Aorta (tissue), 5 donors: ENCODE data around the gene SPART. TPM values are rescaled to one million over a fixed set of nuclear protein-coding genes. Genes with fewer than 3 reads are reported as not detected.

Experiments
- ATAC-seq: fragments of 200-7000 bp; cut with Tn5 transposase; one replicate; pipeline ENCODE4 v1.9.1; 2022; ENCODE audit warnings: moderate library complexity; ENCODE audit not compliant: low FRiP score
- DNase-seq, 2 donors: peaks; one replicate each; pipeline ENCODE4 v3.0.0-alpha.2; 2020
- H3K27ac ChIP-seq, 2 donors: one replicate each; pipeline ENCODE4 v1.5.1; 2013; ENCODE audit warnings: low read length in 2 of 2, mild to moderate bottlenecking in 2 of 2, moderate library complexity in 2 of 2, control low read depth in 1 of 2, inconsistent platforms in 1 of 2, low read depth in 1 of 2
- H3K27me3 ChIP-seq, 2 donors: one replicate each; pipeline ENCODE4 v1.6.1; 2013; ENCODE audit warnings: control low read depth in 1 of 2, low read length in 1 of 2, mild to moderate bottlenecking in 1 of 2, moderate library complexity in 1 of 2; ENCODE audit not compliant: insufficient read depth in 2 of 2, control insufficient read depth in 1 of 2
- H3K36me3 ChIP-seq, 2 donors: one replicate each; pipeline ENCODE4 v1.6.1; 2013; ENCODE audit warnings: control low read depth in 1 of 2, low read length in 1 of 2, mild to moderate bottlenecking in 1 of 2; ENCODE audit not compliant: insufficient read depth in 2 of 2, control insufficient read depth in 1 of 2
- H3K4me1 ChIP-seq, 2 donors: one replicate each; pipeline ENCODE4 v1.6.1; 2013; ENCODE audit warnings: low read length in 2 of 2, control low read depth in 1 of 2, mild to moderate bottlenecking in 1 of 2, moderate library complexity in 1 of 2; ENCODE audit not compliant: insufficient read depth in 2 of 2, control insufficient read depth in 1 of 2
- H3K4me3 ChIP-seq, 2 donors: one replicate each; pipeline ENCODE4 v1.5.1; 2013; ENCODE audit warnings: low read length in 2 of 2, control low read depth in 1 of 2, mild to moderate bottlenecking in 1 of 2
- H3K9me3 ChIP-seq: one replicate; pipeline ENCODE4 v1.6.1; 2013; ENCODE audit warnings: mild to moderate bottlenecking, low read length; ENCODE audit not compliant: control insufficient read depth
- WGBS, 2 donors: extraction: QIAGEN DNeasy Blood & Tissue Kit; methylation state at CpG; one replicate each; pipeline ENCODE4 v1.1.7; 2013; 5-methylcytosine and 5-hydroxymethylcytosine counted together
- intact Hi-C, 2 donors: fragments of 100-400 bp; cut with DNase I; formaldehyde crosslinking; loops; one replicate each; pipeline versions ENCODE4 v1.14.2 to v1.15.0; 2022
- long read RNA-seq, 2 donors: library from polyadenylated mRNA; unstranded; transcript quantifications; one replicate each; pipeline ENCODE4 v2.0.0, GENCODE V29; 2020 to 2021
- polyA plus RNA-seq, 2 donors: library from polyadenylated mRNA; stranded (reverse); fragments of 200-250 nt; gene quantifications; one replicate each; pipeline ENCODE4 v1.2.3, GENCODE V29; 2013
- total RNA-seq, 2 donors: library from RNA; stranded (reverse); fragmentation: NEBNext Ultra II Directional; extraction: Animal tissue kit (Norgen Biotek cat#: 25700); gene quantifications; one replicate each; pipeline ENCODE4 v1.2.1, GENCODE V29; 2021
- donor health status: healthy with polysubstance abuse.
- donor health status: Bipolar disorder and iron deficiency.
- donor health status: DM: no; HTN: no; CAD: no.
- donor health status: DM: no; HTN: no; CAD: no.
- donor health status: DM: yes; HTN: yes; CAD: no.

SPART gene, protein sequence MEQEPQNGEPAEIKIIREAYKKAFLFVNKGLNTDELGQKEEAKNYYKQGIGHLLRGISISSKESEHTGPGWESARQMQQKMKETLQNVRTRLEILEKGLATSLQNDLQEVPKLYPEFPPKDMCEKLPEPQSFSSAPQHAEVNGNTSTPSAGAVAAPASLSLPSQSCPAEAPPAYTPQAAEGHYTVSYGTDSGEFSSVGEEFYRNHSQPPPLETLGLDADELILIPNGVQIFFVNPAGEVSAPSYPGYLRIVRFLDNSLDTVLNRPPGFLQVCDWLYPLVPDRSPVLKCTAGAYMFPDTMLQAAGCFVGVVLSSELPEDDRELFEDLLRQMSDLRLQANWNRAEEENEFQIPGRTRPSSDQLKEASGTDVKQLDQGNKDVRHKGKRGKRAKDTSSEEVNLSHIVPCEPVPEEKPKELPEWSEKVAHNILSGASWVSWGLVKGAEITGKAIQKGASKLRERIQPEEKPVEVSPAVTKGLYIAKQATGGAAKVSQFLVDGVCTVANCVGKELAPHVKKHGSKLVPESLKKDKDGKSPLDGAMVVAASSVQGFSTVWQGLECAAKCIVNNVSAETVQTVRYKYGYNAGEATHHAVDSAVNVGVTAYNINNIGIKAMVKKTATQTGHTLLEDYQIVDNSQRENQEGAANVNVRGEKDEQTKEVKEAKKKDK
- total RNA-seq (10 to 100 TPM; 73.5 to 74.7 TPM), polyA plus RNA-seq (10 to 100 TPM; 46.6 to 49.8 TPM)
- long read RNA-seq, donor 1, full-length matches to known transcripts, result 121 of 194 reads
- long read RNA-seq, donor 1, partial matches to known transcripts, result 21 of 194 reads
- long read RNA-seq, donor 1, other reads (novel, unspliced or antisense), result 52 of 194 reads
- long read RNA-seq, donor 2, full-length matches to known transcripts, result 47 of 66 reads
- long read RNA-seq, donor 2, partial matches to known transcripts, result 5 of 66 reads
- long read RNA-seq, donor 2, other reads (novel, unspliced or antisense), result 14 of 66 reads

DNA sequence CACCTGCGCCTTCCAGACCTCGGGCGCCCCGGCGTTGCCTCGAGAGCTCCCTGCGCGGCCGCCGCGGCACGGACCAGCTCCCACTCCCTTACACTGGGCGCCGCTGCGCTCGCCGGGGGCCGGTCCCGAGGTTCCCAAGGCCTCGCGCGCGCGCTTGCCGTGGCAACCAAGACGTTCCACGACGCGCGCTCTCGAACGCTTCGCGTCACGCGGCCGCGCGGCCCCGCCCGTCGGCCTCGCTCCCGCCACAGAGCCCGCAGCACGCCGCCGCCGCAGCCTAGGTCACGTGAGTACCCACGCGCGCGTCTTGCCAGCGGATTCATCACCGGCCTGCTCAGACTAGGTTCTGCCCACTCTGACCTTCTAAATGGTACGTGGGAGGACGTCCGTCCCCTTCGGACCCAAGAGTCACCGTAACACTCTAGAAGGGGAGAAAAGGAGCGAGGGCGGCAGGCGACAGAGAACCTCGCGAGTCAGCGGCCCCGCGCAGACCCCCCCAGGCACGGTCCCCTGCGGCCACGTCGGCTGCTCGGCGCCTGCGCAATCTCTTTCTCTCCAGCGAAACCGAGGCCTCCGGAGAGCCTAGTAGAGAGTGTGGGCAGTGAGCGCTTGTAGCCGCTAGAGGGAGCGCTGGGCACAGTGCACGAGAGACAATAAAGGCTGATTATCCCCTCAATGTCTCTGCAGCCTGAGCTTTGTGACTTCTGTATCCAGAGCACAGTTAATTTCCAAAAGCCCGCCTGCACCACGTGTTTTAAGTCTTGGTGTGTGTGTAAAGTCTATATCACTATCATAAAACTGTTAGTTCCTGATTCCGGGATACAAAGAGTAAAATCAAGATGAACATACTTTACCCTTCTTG, at the start of gene SPART:
SPART (minus strand) TSS at position 173 of the 862 bp plus-strand sequence. CDS start 10,564 bp downstream, outside the sequence.
- ATAC-seq (peak; percentile 95), DNase-seq (peak; percentile 94 to 96)
- no peaks in the 10 kb centered on the region for H3K9me3 ChIP-seq
- peak within 1 kb of the TSS; percentile 53 to 66 for H3K4me3 ChIP-seq
- no peaks in the 10 kb centered on the region for H3K36me3 ChIP-seq
- 0% methylated on average over 72 to 86 of the region's 86 CpGs for WGBS, 2 donors
- peak within 1 kb of the TSS; percentile 78 to 91 for H3K27ac ChIP-seq
- H3K27me3 ChIP-seq, result no peaks in the 10 kb centered on the region
- intact Hi-C loops, result loop anchor here in 1 of 2 donors (5.0 kb wide), 1 partner anchor 369 kb away; no protein-coding TSS in a partner anchor
- H3K4me1 ChIP-seq, result no peaks in the 10 kb centered on the region

DNA sequence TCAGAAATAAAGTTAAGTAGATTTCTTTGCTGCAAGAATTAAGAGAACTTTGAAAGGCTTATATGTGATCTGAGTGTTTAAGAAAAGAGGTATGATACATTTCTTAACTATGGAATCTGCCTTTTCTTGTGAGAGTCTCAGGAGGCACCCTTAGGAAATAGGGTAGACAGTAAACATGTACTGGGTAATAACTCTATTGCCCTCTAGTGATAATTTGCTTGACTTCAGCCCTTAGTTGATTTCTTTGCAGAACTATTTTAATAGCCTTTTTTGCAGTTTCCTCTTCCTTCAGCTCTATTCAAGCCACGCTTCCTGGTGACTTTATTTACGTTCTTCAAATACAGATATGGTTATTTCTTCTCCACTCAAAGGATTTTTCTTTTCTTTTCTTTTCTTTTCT, 49.1 kb upstream of the SPART start:
- 10 to 12% methylated on average over 2 of the region's 2 CpGs for WGBS, 2 donors
- DNase-seq (no peak), ATAC-seq (peak; percentile 66)
- intact Hi-C loops, result no loop called here
- Histone ChIP-seq H3K27me3 (no peaks in the 10 kb centered on the region), H3K27ac (no peak overlapping the region), H3K4me1 (no peaks in the 10 kb centered on the region), H3K4me3 (no peak overlapping the region), H3K36me3 (no peaks in the 10 kb centered on the region), H3K9me3 (no peaks in the 10 kb centered on the region)

- no peaks in the 10 kb centered on the region for H3K36me3 ChIP-seq
- no peak overlapping the region for H3K27ac ChIP-seq
- H3K9me3 ChIP-seq, result no peaks in the 10 kb centered on the region
- 73 to 96% methylated on average over 1 of the region's 1 CpG for WGBS, 2 donors
- H3K4me1 ChIP-seq, result no peaks in the 10 kb centered on the region
- ATAC-seq (no peak), DNase-seq (no peak)
- no peak overlapping the region for H3K4me3 ChIP-seq
- intact Hi-C loops, result no loop called here
- no peaks in the 10 kb centered on the region for H3K27me3 ChIP-seq
These were observed 39.3 kb upstream of the SPART start for GRCh38 chr13:36385489-36385888.

DNA sequence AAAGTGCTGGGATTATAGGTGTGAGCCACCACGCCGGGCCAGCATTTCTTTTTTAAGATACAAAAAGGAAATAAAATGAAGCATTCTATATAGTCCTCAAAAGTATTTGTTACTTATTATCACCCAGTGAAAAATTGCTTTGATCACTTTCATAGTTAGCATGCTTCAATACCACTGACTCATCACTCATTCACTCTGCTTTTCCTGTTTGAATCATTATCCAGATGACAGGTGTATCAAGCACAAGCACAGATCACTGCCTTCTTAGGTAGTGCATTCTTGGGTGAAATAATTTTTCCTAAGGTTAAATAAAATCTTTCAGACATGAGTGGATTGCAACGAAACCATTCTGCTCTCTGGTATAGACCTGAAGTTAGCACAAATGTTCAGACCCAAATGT, 35.8 kb upstream of the SPART start:
- Histone ChIP-seq H3K27me3 (no peaks in the 10 kb centered on the region), H3K27ac (no peak overlapping the region), H3K4me3 (no peak overlapping the region), H3K4me1 (no peaks in the 10 kb centered on the region), H3K9me3 (no peaks in the 10 kb centered on the region), H3K36me3 (no peaks in the 10 kb centered on the region)
- intact Hi-C loops, result no loop called here
- DNase-seq, result no peak
- no peak for ATAC-seq
- 89 to 93% methylated on average over 3 of the region's 3 CpGs for WGBS, 2 donors

DNA sequence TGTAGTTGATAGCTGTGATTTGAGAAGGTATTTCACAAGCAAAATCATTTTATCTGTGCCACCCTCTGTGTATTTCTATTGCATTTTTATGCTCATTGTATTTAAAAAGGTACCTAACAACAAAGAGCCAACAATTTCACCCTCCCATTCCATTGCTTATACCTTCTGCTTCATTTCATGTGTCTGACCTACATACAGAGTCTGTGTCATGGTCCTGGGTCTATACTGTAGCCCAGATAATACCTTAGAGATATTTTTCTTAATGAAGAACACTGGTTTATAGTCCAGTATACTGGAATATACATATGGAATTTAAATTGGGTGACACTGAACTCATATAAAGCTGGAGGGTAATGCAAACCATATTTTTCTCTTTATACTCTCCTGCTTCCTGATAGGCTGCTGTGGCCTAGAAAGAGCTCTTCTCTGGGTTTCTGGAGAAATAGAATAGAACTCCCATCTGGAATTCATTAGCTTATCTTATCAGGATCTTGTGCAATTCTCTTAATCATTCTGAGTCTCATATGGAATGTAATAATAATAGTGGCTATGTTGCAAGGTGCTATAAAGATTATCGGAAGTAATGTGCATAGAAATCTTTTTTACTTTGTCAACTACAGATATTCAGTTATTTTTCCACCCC, 31.8 kb upstream of the SPART start:
- DNase-seq (no peak), ATAC-seq (peak; percentile 53)
- H3K4me1 ChIP-seq, result no peaks in the 10 kb centered on the region
- H3K4me3 ChIP-seq, result no peak overlapping the region
- no peak overlapping the region for H3K27ac ChIP-seq
- H3K36me3 ChIP-seq, result no peaks in the 10 kb centered on the region
- intact Hi-C loops, result no loop called here
- WGBS, 2 donors, result 31 to 50% methylated on average over 1 of the region's 1 CpG
- no peaks in the 10 kb centered on the region for H3K9me3 ChIP-seq
- H3K27me3 ChIP-seq, result no peaks in the 10 kb centered on the region

GRCh38 chr13:36374063-36374462, 27.9 kb upstream of the SPART start:
- 90 to 93% methylated on average over 2 of the region's 2 CpGs for WGBS, 2 donors
- Histone ChIP-seq H3K27ac (no peak overlapping the region), H3K27me3 (no peaks in the 10 kb centered on the region), H3K9me3 (no peaks in the 10 kb centered on the region), H3K4me1 (no peaks in the 10 kb centered on the region), H3K36me3 (no peaks in the 10 kb centered on the region), H3K4me3 (no peak overlapping the region)
- DNase-seq (no peak), ATAC-seq (no peak)
- intact Hi-C loops, result no loop called here

GRCh38 chr13:36371185-36371584, 25.0 kb upstream of the SPART start:
- H3K36me3 ChIP-seq, result no peaks in the 10 kb centered on the region
- intact Hi-C loops, result no loop called here
- no peaks in the 10 kb centered on the region for H3K9me3 ChIP-seq
- DNase-seq (no peak), ATAC-seq (no peak)
- H3K27ac ChIP-seq, result no peak overlapping the region
- H3K4me3 ChIP-seq, result no peak overlapping the region
- WGBS, 2 donors, result 84 to 88% methylated on average over 4 of the region's 4 CpGs
- H3K4me1 ChIP-seq, result no peaks in the 10 kb centered on the region
- no peaks in the 10 kb centered on the region for H3K27me3 ChIP-seq

DNA sequence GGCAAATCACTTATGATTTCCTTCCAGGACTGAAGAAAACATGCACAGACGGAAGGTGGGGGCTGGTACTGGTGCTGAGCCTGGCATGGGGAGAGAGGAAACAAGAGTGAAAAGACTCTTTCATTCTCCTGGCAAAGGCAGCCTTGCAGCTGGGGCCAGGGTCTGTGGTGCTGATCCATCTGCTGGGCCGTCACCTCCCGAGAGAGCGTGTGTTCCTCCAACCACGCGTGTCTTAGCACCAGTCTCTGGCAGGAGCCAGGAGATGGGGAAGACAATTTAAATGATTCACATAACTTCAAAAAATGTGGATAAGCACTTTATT, 23.9 kb upstream of the SPART start:
- WGBS, 2 donors, result 89 to 91% methylated on average over 6 of the region's 6 CpGs
- ATAC-seq (no peak), DNase-seq (no peak)
- H3K4me3 ChIP-seq, result no peak overlapping the region
- no peaks in the 10 kb centered on the region for H3K27me3 ChIP-seq
- H3K9me3 ChIP-seq, result no peaks in the 10 kb centered on the region
- intact Hi-C loops, result no loop called here
- H3K36me3 ChIP-seq, result peaks cover 0 to 2% of the 10 kb centered on the region in 2 donors
- H3K4me1 ChIP-seq, result no peaks in the 10 kb centered on the region
- no peak overlapping the region for H3K27ac ChIP-seq
